ENCODE measurements around the gene RABEP2.
A peak's percentile ranks its signal among the peaks of the same experiment; 100 is the strongest.
"Not testable (repeated sequence)": the region's sequence is repeated elsewhere in the genome, so short reads cannot be mapped to it uniquely, and the experiment has no call there.

Gene RABEP2, protein sequence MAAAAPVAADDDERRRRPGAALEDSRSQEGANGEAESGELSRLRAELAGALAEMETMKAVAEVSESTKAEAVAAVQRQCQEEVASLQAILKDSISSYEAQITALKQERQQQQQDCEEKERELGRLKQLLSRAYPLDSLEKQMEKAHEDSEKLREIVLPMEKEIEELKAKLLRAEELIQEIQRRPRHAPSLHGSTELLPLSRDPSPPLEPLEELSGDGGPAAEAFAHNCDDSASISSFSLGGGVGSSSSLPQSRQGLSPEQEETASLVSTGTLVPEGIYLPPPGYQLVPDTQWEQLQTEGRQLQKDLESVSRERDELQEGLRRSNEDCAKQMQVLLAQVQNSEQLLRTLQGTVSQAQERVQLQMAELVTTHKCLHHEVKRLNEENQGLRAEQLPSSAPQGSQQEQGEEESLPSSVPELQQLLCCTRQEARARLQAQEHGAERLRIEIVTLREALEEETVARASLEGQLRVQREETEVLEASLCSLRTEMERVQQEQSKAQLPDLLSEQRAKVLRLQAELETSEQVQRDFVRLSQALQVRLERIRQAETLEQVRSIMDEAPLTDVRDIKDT

DNA sequence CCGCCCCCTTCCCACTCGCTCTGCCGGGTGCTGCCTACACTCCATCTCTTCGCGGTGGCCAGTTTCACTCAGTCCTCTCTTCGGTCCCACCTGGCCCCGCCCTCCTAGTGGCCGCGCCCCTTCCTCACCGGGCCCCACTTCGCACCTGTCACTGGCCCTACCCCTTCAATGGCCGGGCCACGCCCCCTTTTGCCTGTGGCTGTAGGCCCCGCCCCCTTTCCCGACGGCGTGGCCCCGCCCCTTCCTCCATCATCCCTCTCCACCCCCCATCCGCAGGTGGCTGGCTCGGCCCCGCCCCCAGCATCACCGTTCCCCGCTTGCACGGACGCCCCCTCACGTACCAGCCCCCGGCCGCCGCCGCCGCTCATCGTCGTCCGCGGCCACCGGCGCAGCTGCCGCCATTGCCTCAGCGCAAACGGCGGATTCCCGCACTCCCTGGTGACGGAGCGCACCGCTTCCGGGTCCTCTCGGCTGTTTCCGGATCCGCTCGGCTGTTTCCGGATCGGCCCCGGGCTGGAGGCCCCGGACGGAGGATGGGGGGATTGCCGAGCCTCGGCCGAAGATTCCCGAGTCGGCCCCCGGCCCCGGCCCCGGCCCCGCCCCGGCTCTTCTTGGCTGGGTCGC, at the start of gene RABEP2:
TSS of gene RABEP2 (minus strand) at position 477 of the 624 bp plus-strand sequence. CDS start at position 402, 75 bp downstream.
- peak; percentile 71 to 95 for DNase-seq

DNA sequence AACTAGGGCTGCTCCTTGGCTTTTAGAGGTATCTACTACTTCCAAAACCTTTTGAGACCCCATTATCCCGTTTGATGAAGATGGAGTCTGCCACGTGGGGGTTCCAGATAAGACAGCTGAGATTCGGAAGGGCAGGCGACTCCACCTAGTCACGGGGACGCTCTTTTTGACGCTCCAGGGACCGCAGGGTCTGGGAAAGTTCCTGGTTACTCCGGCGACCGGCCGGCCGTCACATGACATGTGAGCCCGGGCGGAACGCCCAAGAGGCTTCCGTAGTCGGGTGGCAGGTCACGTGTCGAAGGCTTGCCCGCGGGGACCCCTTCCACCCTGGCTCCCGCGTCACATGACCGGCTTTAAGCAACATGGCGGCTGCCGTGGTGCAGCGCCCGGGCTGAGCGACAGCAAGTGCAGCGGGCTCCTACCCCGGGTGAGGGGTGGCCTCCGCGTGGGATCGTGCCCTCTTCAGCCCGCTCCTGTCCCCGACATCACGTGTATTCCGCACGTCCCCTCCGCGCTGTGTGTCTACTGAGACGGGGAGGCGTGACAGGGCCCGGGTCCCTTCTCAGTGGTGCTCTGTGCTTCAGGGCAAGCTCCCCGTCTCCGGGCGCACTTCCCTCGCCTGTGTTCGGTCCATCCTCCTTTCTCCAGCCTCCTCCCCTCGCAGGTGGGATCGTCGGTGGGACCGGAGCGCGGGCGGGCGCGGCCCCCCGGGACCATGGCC, 49.6 kb upstream of the RABEP2 start, which contains the start of gene SPNS1:
TSS of gene SPNS1 (plus strand) at position 342 of the 721 bp plus-strand sequence. CDS start at position 716, 374 bp downstream.
- peak; percentile 81 to 83 for DNase-seq

DNA sequence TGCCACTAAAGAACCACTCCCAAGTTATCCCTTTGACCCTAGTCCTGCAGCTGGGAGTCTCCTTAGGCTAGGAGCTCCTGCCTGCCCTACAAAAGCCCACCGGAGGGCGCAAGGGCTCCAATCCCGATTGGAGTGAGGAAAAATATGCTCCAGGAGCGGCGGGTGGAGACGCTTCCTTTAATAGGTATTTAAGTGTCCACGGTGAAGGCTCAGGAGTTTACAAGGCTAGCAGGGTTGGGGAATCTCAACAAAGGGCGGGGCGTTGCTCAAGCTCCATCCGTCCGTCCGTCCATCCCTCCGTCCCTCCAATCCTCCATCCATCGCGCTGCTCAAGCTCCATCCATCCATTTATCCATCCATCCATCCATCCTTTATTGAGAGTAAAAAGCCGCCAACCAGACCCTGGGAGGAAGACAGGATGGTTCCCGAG, 49.0 kb upstream of the RABEP2 start:
- peak in 1 of 2 donors; percentile 25 for DNase-seq

DNA sequence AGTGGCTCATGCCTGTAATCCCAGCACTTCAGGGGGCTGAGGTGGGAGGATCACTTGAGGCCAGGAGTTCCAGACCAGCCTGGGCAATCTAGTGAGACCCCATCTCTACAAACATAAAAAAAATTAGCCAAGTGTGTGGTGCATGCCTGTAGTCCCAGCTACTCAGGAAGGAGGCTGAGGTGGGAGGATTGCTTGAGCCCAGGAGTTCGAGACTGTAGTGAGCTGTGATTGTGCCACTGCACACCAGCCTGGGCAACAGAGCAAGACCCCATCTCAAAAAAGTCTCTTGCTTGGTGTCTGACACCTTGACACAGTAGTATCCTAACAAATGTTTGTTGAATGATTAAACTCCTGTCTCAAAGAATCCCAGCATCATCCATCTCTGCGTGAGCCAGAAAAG, 44.7 kb upstream of the RABEP2 start:
- not testable (repeated sequence) for DNase-seq

DNA sequence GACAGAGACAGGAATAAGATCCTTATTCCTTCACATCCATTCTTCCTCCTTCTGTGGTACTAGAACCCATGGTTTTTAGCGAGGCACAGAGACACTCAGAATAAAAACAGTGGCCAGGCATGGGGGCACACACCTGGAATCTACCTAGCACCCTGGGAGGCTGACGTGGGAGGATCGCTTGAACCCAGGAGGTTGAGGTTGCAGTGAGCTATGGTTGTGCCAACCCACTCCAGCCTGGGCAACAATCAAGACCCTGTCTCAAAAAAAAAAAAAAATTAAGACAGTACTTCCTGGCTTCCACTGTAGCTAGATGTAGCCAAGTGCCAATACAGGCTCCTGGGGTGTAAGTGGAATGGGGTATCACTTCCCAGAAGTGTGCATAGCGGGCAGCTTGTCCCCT, 42.1 kb upstream of the RABEP2 start:
- no peak for DNase-seq

DNA sequence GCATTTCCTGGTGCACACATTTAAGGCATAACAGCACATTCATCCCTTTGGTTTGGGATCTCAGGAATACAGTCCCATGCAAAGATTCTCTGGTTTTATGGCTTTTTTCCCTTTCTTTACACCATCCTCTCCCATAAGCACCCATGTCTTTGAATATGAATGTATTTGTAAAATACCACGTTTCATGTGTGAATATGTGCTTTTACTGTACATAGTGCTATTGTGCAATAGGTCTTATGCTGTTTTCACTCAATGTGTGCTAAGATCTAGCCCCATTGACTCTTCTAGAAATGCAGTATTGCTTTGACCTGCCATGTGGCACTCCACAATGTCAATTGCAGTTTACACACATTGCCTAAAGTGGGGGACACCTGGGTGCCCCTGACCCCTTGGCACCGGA, 39.5 kb upstream of the RABEP2 start:
- DNase-seq: no peak

DNA sequence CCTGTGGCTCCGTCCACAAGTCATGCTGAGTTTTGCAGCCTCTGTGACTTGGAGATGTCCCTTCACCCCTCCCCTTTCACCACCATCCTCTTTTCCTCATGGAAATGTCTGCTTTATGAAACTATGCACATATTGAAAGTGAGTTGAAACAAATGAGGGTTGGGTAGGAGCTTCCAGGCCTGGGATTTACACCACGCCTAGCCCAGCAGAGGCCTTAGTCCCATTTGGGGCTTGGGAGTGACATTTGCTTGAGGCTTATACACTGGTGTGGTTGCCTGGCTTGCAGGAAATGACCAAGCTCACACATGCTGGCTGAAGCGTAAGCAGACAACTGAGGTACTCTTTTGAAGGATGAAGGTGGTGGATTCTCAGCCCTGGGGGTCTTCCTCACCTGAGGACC, 39.0 kb upstream of the RABEP2 start:
- DNase-seq: no peak

DNA sequence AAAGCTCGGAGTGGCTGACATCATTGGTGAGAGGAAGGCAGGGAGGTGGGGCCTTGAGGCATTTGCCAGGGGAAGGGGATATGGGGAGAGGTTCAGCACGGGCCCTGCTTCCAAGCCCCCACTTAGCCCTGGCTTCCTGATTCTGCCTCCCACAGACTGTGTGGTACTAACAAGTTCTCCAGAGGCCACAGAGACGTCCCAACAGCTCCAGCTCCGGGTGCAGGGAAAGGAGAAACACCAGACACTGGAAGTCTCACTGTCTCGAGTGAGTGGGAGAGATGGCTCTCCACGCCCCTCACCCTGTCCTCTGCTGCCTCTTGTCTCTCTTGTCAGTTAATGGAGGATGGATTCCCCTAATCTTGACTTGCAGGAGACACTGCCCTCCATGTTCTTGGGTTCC, 33.8 kb upstream of the RABEP2 start:
- DNase-seq: no peak

DNA sequence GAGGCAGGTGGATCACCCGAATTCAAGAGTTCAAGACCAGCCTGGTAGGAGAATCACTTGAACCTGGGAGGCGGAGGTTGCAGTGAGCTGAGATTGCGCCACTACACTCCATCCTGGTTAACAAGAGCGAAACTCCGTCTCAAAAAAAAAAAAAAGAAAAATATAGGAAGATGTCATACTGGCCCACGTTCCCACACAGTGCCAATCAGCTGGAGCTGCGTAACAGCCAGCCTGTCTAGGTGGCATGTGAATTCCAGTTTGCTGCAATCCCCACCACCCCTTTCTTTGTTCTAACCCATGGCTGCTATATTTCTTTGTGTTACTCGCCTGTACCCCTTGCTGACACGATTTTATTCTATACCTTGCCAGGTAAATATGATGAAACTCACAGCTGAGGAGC, 33.2 kb upstream of the RABEP2 start:
- DNase-seq: no peak

DNA sequence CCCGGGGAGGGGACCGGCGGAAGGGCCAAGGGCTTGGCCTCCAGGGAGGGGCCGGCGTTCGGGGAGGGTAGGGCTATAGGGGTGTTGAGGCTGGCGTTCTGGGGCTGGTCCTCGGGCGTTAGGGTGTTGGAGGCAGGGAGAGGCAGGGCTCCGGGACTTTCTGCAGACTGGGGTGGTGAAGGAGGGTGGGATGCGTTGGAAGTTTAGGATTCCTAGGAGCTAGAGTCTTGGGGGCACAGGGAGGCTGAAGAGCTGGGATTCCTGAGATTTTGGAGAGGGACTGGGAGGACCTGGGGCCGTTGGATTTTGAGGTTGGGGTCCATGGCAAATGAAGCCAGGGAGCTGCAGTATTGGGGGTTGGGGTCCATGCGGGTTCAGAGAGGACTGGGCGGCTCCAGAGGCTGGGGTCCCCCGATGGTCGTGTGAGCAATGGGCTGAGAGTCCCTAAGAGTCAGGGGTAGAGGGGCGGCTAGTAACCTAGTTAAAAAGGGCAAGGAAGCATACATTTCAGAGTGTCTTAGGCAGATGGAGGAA, 26.4 kb upstream of the RABEP2 start:
- DNase-seq: no peak

DNA sequence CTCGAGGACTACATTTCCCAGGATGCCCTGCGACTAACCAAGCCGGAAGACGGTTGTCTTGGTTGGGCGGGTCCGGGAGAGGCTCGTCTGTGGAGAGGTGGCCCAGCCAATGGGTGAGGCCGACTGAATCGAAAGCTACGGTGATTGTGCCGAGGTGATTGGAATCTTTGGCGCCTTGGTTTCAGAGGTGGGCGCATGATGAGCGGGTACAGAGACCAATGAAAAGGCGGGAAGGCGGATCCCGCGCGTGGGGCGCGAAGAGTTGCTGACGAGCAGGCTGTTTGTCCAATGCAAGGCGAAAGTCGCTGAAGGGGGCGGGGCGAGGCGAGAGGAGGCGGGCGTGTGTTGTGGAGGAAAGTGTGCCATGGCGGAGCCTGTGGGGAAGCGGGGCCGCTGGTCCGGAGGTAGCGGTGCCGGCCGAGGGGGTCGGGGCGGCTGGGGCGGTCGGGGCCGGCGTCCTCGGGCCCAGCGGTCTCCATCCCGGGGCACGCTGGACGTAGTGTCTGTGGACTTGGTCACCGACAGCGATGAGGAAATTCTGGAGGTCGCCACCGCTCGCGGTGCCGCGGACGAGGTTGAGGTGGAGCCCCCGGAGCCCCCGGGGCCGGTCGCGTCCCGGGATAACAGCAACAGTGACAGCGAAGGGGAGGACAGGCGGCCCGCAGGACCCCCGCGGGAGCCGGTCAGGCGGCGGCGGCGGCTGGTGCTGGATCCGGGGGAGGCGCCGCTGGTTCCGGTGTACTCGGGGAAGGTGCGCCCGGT, 25.8 kb upstream of the RABEP2 start, which contains the start of gene NFATC2IP:
TSS of gene NFATC2IP (plus strand) at position 290 of the 762 bp plus-strand sequence. CDS start at position 365, 75 bp downstream.
- peak; percentile 98 to 100 for DNase-seq

DNA sequence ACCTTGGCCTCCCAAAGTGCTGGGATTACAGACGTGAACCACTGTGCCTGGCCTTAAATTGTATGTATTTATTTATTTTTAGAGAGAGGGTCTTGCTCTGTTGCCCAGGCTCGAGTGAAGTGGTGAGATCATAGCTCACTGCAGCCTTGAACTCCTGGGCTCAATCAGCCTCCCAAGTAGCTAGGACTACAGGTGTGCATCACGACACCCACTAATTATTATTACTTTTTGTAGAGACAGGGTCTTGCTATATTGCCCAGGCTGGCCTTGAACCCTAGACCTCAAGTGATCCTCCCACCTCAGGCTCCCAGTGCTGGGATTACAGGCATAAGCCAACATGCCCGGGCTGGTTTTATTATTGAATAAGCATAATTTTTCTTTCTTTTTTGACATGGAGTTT, 21.6 kb upstream of the RABEP2 start:
- no peak for DNase-seq

DNA sequence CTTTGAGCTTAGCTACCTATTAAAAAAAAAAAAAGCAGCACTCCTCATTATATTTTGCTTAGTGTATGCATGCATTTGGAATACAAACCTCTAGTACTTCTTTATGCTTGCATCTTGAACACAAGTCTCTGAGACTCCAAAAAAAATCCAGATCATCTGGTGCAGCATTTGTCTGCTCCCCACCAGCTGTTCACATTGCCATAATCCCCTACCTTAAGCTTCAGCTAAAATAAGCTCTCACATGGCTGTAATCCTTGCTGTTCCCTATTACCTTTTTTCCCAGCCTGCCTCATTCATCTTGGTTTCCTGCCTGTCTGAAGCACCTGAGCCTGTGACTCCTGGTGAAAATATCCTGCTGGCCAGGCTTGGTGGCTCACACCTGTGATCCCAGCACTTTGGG, 18.2 kb upstream of the RABEP2 start:
- no peak for DNase-seq

DNA sequence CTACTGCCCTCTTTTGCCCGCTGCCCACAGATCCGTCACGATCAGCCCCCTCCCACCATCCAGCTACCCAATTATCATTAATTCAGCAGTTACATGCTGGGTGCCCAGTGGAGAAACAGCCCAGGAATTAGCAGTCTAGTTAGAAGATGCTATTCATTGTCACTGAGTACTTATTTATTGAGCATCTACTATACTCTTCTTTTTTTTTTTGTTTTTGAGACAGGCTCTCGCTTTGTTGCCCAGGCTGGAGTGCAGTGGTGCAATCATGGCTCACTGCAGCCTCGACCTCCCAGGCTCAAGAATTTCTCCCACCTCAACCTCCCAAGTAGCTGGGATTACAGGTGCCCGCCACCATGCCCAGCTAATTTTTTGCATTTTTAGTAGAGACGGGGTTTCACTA, 14.8 kb upstream of the RABEP2 start:
- DNase-seq: not testable (repeated sequence)

DNA sequence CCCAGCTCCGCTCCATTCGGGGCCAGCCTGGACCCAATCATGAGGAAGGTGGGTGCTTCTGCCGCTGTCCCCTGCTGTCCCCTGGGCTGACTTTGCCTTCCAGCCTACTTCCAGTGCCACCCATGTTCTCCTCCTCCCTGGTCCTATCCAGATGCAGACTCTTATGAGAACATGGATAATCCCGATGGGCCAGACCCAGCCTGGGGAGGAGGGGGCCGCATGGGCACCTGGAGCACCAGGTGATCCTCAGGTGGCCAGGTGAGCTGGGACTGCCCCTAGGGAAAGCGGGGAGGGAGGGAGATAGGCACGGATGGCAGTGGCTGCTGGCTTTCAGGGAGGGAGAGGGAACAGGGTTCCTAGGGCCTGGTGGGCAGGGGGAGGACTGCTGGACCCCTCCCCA, 13.7 kb upstream of the RABEP2 start:
- no peak for DNase-seq

DNA sequence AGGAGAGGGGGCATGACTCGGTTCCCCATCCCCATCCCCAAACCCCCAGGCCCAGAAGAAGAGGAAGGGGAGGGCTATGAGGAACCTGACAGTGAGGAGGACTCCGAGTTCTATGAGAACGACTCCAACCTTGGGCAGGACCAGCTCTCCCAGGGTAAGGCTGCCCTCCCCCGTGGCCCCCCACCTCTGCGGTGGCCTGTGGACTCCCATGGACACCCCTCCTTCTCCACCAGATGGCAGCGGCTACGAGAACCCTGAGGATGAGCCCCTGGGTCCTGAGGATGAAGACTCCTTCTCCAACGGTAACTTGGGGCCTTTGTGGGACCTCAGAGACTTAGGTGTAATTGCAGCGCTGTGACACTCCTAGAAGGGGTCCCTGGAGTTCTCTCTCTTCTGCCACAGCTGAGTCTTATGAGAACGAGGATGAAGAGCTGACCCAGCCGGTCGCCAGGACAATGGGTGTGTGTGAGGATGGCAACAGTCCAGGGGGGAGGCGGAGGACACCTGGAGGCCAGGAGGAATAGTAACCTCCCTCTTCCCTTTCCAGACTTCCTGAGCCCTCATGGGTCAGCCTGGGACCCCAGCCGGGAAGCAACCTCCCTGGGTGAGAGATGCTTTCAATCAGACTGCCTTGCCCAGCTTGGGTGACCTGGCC, 12.3 kb upstream of the RABEP2 start:
- DNase-seq: no peak

DNA sequence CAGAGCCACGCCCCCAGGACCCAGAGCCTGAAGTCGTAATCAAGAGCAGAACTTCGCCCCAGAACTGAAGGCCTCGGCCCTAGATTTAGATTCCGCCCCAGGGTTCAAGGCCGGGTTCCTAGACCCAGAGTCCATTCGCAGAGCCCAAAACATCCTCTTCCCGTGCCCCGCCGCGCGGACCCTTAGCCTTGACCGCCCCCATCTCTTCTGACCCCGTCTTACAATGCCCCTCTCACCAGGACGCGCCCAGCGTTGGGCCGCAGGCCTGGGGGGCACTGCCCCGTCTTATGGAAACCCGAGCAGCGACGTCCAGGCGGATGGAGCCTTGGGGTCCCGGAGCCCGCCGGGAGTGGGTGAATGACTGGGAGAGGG, 11.7 kb upstream of the RABEP2 start:
- no peak for DNase-seq

DNA sequence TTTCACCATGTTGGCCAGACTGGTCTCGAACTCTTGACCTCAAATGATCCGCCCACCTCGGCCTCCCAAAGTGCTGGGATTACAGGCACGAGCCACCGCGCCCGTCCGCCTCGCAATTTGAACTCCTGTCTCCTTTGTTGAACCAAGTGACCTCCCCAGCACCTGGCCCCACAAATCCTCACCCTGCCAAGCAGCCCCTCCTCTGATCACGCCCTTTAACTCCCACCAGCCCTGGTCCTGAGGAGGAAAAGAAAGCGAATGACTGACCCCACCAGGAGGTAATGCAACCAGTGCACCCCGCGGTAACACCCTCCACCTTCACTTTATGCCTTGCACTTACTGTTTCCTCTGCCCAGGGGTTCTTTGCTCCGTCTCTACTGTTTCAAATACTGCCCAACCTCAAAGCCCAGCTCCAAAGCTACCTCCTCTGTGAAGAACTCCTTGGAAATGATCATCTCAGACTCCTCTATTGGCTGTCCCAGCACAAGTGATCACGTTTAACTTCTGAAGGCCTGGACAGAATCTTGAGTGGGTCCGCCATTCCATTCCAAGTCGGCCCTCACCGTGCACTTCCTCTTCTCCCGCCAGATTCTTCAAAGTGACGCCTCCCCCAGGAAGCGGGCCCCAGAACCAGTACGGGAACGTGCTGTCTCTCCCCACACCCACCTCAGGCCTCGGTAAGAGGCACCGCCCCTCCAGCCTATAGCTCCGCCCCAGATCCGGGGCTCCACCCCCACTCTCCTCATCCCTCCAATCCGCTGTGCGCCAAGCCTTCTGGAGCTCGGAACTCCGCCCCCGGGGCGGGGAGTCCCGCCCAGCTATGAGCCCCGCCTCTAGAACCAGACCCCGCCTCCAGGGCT, 11.1 kb upstream of the RABEP2 start:
- peak; percentile 70 to 85 for DNase-seq

DNA sequence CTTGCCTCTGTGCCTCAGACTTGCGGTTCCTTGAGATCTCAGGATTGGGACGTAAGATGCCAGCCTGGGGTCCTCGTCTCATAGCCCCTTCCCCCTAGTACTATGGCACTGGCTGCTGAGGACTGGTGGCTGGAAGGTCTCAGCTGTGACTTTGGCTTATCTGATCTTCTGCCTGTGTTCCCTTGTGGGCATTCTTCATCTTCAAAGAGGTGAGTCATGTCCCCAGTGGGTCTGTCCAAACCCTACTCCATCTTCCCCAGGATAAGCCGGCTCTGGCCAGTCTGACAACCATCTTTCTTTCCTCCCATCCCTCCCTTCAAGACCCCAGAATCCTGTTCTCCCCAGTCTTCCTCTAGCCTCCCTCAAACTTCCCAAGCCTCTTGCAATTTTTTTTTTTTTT, 10.3 kb upstream of the RABEP2 start:
- no peak for DNase-seq

DNA sequence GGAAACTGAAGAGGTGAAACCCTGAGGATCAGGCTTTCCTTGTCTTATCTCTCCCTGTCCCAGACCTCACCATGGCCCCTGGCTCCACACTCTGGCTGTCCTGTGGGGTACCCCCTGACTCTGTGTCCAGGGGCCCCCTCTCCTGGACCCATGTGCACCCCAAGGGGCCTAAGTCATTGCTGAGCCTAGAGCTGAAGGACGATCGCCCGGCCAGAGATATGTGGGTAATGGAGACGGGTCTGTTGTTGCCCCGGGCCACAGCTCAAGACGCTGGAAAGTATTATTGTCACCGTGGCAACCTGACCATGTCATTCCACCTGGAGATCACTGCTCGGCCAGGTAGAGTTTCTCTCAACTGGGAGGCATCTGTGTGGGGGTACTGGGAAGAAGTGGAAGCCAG, 8.1 kb upstream of the RABEP2 start:
- no peak for DNase-seq

All from bone marrow (tissue), 2 donors.